OCI-M2 (cell line): ENCODE results near the gene ARL5C.
A peak's percentile ranks its signal among the peaks of the same experiment; 100 is the strongest.

Experiments
- DNase-seq: peaks from one replicate; lab custom pipeline; 2025; ENCODE audit not compliant: unreplicated experiment; lab: John Stamatoyannopoulos, UW

ARL5C gene, protein sequence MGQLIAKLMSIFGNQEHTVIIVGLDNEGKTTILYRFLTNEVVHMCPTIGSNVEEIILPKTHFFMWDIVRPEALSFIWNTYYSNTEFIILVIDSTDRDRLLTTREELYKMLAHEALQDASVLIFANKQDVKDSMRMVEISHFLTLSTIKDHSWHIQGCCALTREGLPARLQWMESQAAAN

GRCh38 chr17:39165841-39166349 lies at the start of gene ARL5C:
Gene ARL5C, minus strand, starts transcription at chr17:39166161. Its CDS starts 401 bp downstream, at chr17:39165760.
- no peak for DNase-seq

DNA sequence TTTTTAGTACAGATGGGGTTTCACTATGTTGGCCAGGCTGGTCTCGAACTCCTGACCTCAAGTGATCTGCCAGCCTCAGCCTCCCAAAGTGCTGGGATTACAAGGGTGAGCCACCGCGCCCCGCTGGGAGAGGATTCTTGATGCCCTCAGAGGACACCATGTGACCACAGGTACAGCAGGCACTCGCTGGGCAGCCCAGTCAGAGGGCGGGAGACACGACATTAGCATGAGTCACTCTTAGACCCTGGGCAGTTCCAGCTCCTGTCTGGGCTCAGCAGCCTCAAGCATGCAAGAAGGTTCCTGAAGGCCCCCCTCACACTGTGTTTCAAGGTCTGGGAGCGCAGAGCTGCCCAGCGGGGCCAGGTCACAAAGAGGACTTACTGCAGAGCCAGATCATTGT lies 47.9 kb upstream of the ARL5C start:
- no peak for DNase-seq

DNA sequence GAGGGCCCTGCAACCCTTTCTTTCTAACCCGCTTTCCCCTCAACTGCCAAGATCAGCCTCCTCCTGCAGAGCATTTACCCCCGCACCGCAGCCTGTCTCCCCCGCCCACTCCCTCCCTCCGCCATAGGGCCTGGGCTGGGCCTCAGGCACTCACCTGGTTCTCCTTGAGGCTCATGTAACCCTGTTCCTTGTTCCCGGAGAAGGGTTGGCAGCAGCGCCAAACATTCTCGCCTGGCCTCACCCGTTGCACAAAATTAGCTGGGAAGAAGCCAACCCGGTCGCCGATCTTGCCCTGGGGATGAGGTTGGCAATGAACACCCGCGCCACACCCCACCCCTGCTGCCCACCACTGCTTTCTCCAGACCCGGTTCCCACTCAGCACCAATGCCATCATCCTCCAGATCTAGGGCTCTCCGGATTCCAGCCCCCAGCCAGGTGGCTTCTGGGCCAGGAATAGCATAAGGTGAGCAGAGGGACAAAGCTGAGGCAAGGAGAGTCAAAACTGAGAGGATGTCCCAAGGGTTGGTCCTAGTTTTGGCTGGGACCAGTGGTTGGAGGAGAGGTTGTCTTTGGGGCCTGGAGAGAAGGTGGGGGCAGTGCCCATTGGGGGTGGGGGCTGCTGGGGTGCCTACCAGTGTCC lies 47.0 kb upstream of the ARL5C start:
- DNase-seq, result no peak

GRCh38 chr17:39212195-39212810 lies 46.3 kb upstream of the ARL5C start:
- DNase-seq, result no peak

DNA sequence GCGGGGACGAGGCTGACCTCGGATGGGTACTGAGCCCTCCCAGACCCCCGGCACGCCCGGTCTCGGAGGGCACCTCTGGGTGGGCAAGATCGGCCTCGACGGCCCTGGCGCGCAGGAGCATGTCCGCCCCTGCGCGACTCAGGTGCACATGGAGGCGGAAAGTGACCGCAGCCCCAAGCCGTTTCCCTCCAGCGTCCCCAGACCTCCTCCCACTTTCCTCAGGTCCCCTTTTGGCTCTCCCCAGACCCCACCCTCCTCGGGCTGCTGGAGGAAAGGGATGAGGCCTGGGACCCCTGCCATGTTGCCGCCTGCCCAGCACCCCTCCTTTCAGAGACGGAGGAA lies 44.1 kb upstream of the ARL5C start:
- no peak for DNase-seq

- DNase-seq, result no peak
Measured at GRCh38 chr17:39209317-39210092, 43.5 kb upstream of the ARL5C start.

- no peak for DNase-seq
Measured at GRCh38 chr17:39208893-39209292, 42.9 kb upstream of the ARL5C start.

- DNase-seq, result no peak
Measured at GRCh38 chr17:39208136-39208535, 42.2 kb upstream of the ARL5C start.

DNA sequence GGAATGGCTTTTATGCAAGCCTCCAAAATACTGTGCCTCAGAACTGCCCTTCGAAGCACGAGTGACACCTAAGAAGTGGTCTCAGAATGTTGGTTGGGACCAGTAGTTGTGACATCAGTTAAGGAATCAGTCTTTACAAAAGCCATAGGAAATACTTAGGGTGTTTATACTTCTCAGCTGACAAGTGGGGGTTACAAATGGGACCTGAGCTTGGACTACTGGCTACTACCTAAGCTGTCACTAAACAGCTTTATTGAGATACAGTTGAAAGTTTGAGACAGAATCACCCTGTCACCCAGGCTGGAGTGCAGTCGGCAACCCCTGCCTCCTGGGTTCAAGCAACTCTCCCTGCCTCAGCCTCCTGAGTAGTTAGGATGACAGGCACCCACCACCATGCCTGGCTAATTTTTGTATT lies 39.2 kb upstream of the ARL5C start:
- no peak for DNase-seq

- no peak for DNase-seq
Measured at GRCh38 chr17:39204245-39204644, 38.3 kb upstream of the ARL5C start.

GRCh38 chr17:39200957-39201510 lies 35.1 kb upstream of the ARL5C start:
- no peak for DNase-seq

DNA sequence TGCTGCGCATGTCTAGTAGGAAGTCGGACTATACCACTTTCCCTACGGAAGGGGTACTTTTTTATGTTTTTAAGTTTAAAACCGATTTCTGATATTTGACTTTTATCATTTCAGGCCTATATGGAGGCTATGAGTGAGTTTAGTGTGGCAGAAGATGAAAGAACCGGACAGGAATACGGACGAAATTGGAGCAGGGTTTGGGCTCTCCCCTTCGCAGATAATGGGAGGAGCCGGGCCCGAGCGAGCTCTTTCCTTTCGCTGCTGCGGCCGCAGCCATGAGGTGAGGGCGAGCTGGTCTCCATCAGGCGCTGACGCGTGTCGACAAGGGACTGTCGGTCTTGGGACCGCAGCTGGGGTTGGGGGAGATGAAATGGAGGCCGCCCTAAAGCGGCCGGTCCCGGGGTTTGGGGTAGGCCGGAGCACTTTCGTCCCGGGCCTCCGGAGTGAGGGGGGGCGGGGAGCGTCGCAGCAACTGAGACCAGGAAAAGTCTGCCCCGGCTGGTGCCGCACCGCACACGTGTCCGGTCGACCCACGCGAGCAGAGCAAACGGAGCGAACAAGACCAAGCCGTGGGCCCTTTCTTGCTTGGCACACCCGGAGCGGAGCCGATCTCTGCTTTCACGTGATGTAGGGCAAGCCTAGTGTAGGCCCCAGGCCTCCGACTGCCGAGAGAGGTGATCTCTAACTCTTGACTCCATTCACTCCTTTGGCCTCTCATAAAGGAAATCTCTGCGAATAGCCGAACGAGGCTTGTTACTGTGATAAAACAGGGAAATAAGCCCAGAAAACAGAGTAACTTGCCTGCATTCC lies 34.3 kb upstream of the ARL5C start, which contains the start of gene RPL19:
Gene RPL19 (plus strand): TSS at position 214 of the 810 bp plus-strand sequence. CDS start 62 bp downstream, at position 276.
- no peak for DNase-seq

- peak; percentile 68 for DNase-seq
Measured at GRCh38 chr17:39199820-39200069, 33.8 kb upstream of the ARL5C start.

- no peak for DNase-seq
Measured at GRCh38 chr17:39198186-39198566, 32.2 kb upstream of the ARL5C start.

- no peak for DNase-seq
Measured at GRCh38 chr17:39197380-39198185, 31.6 kb upstream of the ARL5C start, which contains the start of gene CACNB1. Gene CACNB1, minus strand, starts transcription at chr17:39197669. Its CDS starts 174 bp downstream, at chr17:39197495.

DNA sequence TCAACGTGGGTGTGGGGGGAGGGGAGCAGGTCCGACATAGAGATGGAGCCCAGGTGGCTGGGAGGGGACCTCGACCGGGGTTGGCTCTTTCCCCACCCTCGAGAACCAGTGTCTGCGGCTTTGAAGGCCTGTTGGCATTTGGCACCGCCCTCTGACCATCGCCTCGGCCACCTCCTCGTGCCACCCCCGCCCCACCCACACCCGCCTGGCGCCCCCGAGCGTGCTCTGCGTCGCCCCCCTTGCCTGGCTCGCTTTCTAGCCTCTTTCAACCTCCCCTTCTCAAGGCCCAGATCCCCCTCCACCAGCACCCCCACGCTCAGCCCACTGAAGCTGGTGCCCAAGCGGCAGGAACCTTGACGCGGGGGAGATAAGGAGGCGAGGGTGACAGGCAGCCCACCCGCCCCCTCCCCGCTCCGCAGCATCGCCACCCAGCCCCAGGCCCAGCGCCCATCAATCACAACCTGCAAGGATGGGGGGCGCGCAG lies 30.9 kb upstream of the ARL5C start:
- no peak for DNase-seq

GRCh38 chr17:39196241-39196807 lies 30.4 kb upstream of the ARL5C start:
- no peak for DNase-seq

DNA sequence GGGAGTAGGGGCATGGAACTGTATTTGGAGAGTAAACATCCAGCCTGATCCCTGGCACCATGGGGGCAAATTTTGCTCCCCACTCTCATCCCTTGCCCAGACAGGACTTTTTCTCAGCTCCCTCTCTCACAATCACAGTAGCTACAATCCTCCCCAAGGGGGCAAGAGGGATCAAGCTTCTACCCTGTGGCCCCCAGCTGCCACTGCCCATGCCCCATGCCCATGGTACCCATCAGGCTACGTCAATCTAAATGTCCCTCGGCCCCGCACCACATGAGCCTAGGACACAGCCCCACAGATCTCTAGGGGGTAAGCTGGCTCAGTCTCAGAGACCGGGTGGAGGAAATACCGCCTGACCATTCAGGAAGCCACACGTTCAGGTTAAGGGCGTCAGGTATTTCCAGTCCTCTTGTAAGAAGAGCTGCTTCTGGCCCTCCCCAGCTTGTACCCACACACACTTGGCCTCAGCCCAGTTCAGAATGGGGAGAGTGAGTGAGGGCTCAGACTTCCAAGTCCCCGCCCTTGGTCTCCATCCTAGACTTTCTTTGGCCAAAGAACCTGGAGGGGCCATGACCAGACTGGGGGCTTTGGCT lies 29.7 kb upstream of the ARL5C start:
- no peak for DNase-seq

GRCh38 chr17:39194985-39195524 lies 29.1 kb upstream of the ARL5C start:
- no peak for DNase-seq
